Globus pallidus (tissue), 1 donor: ENCODE results near the gene TPBGL.
A peak's percentile ranks its signal among the peaks of the same experiment; 100 is the strongest.

ENCODE experiments used
- DNase-seq: peaks from one replicate; pipeline ENCODE4 v3.0.0-alpha.2; 2015; ENCODE audit warnings: low spot score

TPBGL gene

DNA sequence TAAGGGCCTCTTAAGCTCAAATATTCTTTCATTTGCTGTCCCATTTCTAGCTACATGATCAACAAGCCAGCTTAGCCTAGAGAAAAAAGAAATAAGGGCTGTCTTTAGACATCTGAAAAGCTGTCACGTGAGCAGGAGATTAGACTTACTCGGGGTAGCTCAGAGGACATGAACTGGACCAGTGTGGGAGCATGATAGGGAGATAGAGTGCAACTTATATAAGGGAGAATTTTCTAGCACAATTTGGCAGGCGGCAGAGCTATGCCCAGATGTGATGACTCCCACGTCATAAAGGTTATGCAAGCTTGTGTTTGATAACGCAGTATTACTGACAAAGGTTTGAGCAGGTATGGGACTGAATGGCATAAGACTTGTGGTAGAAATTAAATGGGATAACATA, 28.2 kb upstream of the TPBGL start:
- DNase-seq = no peak

DNA sequence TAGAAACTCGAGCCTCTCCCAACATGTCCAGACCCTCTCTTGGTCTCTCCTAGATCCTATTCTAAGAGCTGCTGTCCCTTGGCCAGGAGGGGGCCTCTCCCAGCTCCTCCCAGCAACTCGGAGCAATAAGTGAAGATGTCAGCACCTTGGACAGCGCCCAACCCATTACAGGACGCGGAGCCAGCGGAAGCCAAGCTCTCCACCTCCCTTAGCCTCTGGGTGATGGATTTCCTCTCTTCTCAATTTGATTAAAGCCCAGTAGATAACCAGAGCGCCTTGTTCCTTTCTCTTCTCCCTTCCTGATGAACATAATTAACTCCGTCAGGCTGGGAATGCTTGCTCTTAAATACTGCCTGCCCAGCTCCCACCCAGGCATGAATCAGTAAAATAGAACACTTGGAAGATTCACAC, 26.2 kb upstream of the TPBGL start:
- peak; percentile 35 for DNase-seq

DNA sequence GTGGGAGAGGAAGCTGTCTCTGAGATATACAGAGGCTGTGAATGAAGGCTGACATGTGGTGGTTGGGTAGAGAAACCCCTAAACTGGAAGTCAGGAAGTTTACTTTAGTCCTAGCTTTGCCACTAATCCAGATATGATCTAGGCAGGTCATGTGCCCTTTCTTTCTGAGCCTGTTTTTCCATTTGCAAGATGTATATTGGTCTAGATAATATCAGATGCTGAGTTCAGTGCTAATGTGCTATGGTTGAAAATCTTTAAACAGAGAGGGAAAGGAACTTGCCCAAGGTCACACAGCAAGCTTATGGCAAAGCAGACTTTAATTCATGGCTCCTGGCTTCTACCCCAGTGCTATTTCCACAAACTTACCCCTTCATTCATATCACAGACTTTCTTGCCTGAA, 25.7 kb upstream of the TPBGL start:
- DNase-seq = no peak

GRCh38 chr11:75219869-75220268, 20.7 kb upstream of the TPBGL start:
- DNase-seq = no peak

GRCh38 chr11:75223954-75224643, 16.5 kb upstream of the TPBGL start:
- no peak for DNase-seq

DNA sequence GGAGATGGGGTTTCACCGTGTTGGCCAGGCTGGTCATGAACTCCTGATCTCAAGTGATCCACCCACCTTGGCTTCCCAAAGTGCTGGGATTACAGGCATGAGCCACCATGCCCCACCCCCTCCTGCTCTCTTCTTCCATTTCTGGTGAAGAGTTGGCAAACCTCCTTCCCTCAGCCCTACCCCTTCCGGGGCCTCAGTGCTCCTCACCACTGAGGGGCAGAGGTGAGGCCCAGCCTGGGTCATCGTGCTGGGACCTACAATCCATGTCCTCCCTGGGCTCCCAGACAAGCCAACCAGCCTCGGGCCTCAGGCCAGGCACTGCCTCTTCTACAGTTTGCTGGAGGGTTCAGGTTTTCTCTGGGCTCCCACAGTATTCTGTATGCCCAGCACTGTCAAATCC, 14.8 kb upstream of the TPBGL start:
- no peak for DNase-seq

DNA sequence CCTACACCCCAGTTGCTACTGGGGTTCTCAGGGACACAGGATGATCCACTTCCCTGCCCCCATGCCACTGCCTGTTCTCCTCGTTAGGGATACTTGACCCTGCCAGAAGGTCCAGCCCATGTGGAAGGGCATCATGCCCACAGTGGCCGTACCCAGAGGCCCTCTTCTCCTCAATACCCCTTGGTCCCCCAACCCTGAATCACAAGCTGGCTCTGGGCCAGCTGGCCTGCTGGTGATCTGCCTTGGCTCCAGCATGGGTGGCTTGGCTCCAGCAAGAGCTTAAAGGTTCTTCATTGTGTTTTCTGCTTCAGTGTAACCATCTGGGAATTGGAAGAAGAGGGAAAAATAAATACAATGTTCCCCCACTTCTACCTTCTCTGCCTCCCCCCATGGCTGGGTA, 11.1 kb upstream of the TPBGL start:
- DNase-seq = no peak

DNA sequence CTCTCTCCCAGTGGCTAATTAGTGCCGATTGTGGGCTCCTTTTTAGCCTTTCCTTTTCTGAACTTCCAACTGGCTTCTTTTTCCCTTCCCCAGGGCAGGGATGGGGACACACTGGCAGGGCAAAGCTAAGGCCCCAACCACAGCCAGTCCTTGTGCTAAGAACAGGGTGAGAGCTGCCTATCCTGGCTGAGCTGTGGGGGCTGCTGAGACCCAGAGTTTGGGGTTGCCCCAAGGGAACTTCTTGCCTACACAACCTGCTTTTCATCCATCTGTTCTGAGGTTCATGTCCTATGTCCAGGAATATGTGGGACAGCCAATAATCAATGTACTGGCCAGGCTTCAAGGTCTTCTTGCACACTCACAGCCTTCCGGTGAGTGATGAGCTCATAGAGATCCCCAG, 10.0 kb upstream of the TPBGL start:
- no peak for DNase-seq

DNA sequence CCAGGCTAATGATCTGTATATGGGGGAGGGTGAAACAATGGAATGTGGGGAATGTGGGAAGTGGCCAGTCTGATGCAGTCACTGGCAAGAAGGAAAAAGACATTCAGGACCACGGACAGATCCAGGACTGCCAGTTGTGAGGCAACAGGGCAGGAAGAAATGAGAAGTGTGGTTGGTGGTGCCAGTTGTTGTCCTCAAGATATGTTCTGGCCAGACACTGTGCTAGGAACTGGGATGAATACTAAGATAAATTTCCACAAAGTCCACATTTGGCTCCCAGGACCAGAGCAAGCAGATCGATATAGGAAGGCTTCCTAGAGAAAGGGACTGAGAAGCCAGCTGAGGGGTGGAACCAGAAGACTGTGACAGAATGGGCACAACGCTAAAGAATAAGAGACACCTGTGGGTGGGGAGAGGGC, 6.8 kb upstream of the TPBGL start:
- DNase-seq = no peak

DNA sequence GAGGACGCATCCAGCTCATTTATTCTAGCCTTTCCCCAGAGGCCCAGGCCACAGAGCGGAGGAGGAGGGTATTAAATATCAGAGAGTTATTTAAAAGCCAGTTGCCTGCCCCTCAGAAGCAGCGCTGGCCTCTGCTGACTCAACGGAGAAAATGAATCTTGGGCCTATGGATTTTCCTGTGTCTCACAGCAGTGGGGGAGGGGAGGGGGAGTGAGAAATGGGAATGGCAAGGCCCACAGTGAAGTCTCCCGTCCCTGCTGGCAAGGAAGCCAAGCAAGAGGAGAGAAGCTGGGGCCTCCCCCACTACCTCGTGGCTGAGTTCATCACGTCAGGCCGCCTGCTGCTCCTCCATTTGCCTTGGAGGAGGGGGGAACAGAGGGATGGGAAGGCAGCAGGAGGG, 4.5 kb upstream of the TPBGL start:
- DNase-seq = no peak

GRCh38 chr11:75237050-75237449, 3.5 kb upstream of the TPBGL start:
- no peak for DNase-seq

- DNase-seq = no peak
Observed at GRCh38 chr11:75238595-75239440, 1.8 kb upstream of the TPBGL start.

- no peak for DNase-seq
Observed at GRCh38 chr11:75239531-75240290, 863 bp upstream of the TPBGL start.

- DNase-seq = peak; percentile 63
Observed at GRCh38 chr11:75241036-75241905, 697 bp downstream of the TPBGL start.

DNA sequence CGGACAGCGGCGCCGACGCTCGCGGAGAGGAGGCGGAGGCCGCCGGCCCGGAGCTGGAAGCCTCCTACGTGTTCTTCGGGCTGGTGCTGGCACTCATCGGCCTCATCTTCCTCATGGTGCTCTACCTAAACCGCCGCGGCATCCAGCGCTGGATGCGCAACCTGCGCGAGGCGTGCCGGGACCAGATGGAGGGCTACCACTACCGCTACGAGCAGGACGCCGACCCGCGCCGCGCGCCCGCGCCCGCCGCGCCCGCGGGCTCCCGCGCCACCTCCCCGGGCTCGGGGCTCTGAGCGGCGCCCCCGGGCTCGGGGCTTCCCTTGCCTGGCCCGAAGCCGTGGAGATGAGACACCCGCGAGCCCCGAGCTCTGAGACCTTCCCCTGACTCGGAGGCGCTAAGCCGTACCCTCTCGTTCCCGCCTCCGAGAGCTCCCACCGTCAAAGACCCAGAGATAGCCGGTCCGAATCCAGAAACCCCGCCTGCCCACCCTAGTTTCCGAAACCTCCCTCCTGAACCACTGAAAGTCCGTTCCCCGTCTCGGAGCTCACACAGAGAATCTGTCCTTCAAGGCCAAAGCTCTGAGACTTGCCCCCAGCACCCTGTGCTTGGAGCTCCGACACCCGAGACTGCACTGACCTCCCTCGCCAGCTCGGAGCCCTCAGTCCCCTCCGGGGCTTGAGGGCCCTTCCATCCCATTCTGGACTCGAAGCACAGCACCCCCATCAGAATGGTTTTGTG, 1.5 kb downstream of the TPBGL start:
- no peak for DNase-seq

DNA sequence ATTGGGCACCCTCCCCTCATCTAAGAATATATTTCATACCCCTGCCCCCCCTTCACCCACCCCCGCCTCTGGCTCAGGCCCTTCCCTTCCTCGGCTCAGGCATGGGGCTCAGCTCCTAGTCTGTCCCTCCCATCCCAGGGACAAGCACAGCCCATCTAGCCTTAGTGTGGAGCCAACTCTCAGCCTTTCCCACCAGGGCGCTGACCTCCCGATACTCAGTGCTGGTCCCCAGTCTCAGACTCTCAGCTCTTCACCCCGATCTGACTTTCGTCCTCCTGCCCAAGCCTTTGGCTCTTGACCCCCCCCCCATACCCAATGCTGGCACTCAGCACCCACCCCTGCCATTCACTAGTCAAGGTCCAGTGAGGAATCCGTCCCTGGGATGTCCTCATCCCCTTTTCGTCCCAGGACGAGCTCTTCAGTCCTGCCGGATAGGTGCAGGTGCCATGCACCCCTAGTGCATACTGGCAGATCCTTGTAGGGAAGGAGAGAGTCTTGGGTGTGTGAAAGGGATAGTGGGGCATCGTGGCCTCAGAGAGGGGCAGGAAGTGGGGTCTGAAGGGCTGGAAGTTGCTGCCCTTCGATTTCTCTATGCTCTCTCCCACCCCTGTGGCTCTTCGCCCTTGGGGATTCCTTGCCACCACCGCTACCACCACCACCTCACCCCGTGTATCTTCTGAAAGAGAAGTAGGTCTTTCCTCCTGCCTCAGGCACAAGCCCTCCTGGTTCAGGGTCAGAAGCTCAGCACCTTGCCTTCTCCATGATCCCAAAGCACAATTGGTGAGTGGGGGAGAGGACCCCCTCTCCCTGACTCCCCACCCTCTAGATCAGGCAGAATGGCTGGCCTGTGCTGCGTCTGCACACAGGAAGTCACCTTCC, 2.4 kb downstream of the TPBGL start:
- DNase-seq = no peak

DNA sequence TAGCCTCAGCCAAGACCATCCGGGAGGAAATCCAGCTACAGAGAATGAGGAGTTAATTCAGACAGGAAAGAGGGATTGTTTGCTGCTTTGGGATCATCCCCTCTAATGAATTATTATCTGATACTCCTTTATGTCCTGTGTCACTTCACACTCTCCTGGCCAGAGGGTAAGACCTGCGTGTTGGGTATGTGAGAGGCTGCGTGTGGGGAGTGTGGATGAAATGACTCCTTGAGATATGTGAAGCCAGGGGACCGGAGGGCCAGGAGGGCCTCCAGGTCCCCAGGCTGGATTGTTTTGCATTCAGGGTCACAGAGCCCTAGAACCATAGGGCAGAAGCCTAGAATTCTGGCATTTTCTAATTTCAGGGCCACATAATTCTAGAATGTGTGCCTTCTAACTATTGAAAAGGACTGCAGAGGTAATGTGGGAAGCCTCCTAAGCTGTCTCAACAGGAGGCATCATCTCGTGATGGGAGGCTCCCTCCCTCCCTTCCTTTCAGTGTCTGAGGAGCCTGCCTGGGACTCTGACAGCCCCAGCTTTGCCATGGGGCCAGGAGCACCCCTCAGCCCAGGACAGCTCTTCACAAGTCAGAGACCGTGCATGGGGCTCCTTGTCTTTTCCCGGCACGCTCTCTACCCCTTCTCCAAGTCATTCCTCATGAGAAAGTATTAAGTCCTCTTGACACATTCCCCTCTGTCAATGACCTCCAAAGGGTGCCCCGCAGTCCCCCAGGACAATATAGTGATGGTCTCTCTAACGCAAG, 3.7 kb downstream of the TPBGL start:
- DNase-seq = no peak

DNA sequence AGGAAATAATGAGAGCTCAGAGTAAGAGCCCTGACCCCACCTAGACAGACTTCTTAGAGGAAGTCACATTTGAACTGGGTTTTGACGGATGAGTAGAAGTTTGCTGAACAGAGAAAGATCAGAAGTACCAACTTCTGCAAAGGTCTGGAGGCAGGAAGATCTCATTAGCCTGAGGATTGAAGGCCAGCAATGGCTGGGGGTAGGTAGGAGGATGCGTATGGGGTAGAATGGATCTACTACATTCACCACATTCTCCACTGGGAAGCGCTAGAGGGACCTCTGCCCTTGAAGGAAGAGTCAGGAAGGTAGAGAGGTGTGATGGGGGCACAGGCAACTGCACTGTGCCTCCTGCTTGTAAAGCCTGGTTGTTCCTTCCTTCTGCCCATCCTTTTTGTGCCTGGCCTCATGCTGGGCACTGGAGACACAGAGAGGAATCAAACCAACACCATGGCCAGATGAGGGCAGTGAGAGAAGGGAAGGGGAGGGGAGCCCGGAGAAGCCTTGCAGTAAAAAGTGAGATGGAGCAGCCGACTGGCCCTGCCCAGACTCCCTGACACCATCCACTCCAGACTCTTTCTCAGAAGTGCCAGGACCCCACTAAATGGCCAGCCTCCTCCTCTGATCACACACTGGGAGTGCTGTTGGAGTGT, 4.9 kb downstream of the TPBGL start:
- no peak for DNase-seq
